ENCODE measurements around the gene PCDH15.

DNA sequence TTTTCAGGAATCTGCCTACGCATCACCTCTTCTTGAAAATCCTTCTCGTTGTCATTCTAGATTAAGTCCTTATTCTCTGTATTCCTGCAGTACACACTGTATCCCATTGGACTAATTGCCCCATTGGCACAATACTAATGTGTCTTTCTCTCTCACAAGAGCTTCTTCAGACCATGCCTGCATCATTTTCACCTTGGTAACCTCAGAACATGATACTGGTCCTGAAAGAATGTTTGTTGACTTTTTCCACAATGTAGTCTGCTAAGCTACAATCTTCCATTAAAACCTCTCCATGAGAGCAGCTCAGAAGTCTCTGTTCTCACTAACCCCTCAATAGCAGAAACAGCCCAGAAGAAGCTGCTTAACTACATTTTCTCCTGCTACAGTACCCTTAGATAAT is 270.7 kb downstream of the PCDH15 start:
- TF ChIP-seq, protein P1, sequence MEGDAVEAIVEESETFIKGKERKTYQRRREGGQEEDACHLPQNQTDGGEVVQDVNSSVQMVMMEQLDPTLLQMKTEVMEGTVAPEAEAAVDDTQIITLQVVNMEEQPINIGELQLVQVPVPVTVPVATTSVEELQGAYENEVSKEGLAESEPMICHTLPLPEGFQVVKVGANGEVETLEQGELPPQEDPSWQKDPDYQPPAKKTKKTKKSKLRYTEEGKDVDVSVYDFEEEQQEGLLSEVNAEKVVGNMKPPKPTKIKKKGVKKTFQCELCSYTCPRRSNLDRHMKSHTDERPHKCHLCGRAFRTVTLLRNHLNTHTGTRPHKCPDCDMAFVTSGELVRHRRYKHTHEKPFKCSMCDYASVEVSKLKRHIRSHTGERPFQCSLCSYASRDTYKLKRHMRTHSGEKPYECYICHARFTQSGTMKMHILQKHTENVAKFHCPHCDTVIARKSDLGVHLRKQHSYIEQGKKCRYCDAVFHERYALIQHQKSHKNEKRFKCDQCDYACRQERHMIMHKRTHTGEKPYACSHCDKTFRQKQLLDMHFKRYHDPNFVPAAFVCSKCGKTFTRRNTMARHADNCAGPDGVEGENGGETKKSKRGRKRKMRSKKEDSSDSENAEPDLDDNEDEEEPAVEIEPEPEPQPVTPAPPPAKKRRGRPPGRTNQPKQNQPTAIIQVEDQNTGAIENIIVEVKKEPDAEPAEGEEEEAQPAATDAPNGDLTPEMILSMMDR (IDR thresholded peaks at IDR 0.05): no peak
- TF ChIP-seq POLR2A (IDR thresholded peaks at IDR 0.05): no peak
